HL-60 (cell line): ENCODE data around the gene VDAC2.

Source experiments
- DNase-seq, 2 experiments: peaks; one replicate each; pipeline ENCODE4 v3.0.0-alpha.2; 2010 to 2020; ENCODE audit warnings: low read depth in 1 of 2, low spot score in 1 of 2
- H3K27ac ChIP-seq: fragments of 250-450 bp; sonication (Bioruptor Pico); replicated peaks from 2 replicates; pipeline ENCODE4 v1.5.1; 2020; ENCODE audit warnings: mild to moderate bottlenecking, moderate library complexity
- H3K27me3 ChIP-seq: fragments of 250-450 bp; sonication (Bioruptor Pico); 2 replicates; pipeline ENCODE4 v1.5.1; 2021; ENCODE audit warnings: mild to moderate bottlenecking, moderate library complexity; ENCODE audit not compliant: insufficient read depth, poor library complexity, severe bottlenecking
- H3K4me3 ChIP-seq: replicated peaks from 2 replicates; pipeline ENCODE4 v1.5.1; 2011; ENCODE audit warnings: mild to moderate bottlenecking, control low read depth, low read length; ENCODE audit not compliant: insufficient read depth
- GABPA ChIP-seq: IDR thresholded peaks from 2 replicates; pipeline ENCODE4 v1.6.1; 2012; ENCODE audit warnings: low read depth
- POLR2AphosphoS5 ChIP-seq: IDR thresholded peaks from 2 replicates; pipeline ENCODE4 v1.6.1; 2012; ENCODE audit warnings: low read depth
- SPI1 ChIP-seq: IDR thresholded peaks from 2 replicates; pipeline ENCODE4 v1.6.1; 2012; ENCODE audit warnings: low read depth, mild to moderate bottlenecking, borderline replicate concordance
- TF ChIP-seq, protein P1 (sequence below): IDR thresholded peaks from one replicate; pipeline ENCODE4 v1.5.1; 2011; ENCODE audit warnings: low read length, control low read depth, inconsistent platforms; ENCODE audit not compliant: insufficient read depth
- TF ChIP-seq, protein P2 (sequence below): IDR thresholded peaks from 2 replicates; pipeline ENCODE4 v1.6.1; 2012; ENCODE audit warnings: low read depth; ENCODE audit not compliant: insufficient replicate concordance

The VDAC2 gene

DNA sequence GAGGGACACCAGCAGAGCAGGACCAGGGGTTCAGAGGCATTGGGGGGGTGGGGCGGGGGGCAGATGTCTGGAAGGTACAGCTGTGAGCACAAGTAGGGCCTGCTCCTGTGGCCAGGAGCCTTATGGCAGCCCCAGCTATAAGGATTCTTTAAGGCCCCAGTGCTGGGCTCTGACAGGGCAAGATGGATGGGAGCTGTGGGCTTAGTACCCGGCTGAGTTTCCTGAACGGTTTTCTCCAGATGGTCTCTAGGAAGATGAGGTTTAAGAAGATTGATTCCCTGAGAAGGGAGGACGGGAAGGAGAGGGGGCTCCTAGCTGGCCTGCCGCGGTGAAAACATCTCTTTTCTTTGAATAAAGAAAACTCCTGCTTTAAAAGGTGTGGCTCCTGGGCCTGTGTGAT lies 55.3 kb downstream of the VDAC2 start:
- Histone ChIP-seq H3K27ac (no peak overlapping the region), H3K4me3 (no peak overlapping the region), H3K27me3 (no peaks in the 10 kb centered on the region)
- TF ChIP-seq, protein P1, sequence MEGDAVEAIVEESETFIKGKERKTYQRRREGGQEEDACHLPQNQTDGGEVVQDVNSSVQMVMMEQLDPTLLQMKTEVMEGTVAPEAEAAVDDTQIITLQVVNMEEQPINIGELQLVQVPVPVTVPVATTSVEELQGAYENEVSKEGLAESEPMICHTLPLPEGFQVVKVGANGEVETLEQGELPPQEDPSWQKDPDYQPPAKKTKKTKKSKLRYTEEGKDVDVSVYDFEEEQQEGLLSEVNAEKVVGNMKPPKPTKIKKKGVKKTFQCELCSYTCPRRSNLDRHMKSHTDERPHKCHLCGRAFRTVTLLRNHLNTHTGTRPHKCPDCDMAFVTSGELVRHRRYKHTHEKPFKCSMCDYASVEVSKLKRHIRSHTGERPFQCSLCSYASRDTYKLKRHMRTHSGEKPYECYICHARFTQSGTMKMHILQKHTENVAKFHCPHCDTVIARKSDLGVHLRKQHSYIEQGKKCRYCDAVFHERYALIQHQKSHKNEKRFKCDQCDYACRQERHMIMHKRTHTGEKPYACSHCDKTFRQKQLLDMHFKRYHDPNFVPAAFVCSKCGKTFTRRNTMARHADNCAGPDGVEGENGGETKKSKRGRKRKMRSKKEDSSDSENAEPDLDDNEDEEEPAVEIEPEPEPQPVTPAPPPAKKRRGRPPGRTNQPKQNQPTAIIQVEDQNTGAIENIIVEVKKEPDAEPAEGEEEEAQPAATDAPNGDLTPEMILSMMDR, result no peak
- TF ChIP-seq GABPA (no peak), SPI1 (no peak), POLR2AphosphoS5 (no peak)
- TF ChIP-seq, protein P2, sequence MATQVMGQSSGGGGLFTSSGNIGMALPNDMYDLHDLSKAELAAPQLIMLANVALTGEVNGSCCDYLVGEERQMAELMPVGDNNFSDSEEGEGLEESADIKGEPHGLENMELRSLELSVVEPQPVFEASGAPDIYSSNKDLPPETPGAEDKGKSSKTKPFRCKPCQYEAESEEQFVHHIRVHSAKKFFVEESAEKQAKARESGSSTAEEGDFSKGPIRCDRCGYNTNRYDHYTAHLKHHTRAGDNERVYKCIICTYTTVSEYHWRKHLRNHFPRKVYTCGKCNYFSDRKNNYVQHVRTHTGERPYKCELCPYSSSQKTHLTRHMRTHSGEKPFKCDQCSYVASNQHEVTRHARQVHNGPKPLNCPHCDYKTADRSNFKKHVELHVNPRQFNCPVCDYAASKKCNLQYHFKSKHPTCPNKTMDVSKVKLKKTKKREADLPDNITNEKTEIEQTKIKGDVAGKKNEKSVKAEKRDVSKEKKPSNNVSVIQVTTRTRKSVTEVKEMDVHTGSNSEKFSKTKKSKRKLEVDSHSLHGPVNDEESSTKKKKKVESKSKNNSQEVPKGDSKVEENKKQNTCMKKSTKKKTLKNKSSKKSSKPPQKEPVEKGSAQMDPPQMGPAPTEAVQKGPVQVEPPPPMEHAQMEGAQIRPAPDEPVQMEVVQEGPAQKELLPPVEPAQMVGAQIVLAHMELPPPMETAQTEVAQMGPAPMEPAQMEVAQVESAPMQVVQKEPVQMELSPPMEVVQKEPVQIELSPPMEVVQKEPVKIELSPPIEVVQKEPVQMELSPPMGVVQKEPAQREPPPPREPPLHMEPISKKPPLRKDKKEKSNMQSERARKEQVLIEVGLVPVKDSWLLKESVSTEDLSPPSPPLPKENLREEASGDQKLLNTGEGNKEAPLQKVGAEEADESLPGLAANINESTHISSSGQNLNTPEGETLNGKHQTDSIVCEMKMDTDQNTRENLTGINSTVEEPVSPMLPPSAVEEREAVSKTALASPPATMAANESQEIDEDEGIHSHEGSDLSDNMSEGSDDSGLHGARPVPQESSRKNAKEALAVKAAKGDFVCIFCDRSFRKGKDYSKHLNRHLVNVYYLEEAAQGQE, result no peak
- DNase-seq, result no peak

GRCh38 chr10:75266945-75267344 lies 56.3 kb downstream of the VDAC2 start:
- TF ChIP-seq, protein P1, result no peak
- TF ChIP-seq POLR2AphosphoS5 (no peak), SPI1 (no peak), GABPA (no peak)
- TF ChIP-seq, protein P2, result no peak
- H3K4me3 ChIP-seq, result no peak overlapping the region
- no peak for DNase-seq
- no peak overlapping the region for H3K27ac ChIP-seq
- H3K27me3 ChIP-seq, result no peaks in the 10 kb centered on the region

GRCh38 chr10:75269605-75270004 lies 59.0 kb downstream of the VDAC2 start:
- TF ChIP-seq, protein P2, result no peak
- TF ChIP-seq POLR2AphosphoS5, result no peak
- no peak for TF ChIP-seq GABPA
- no peak for TF ChIP-seq SPI1
- TF ChIP-seq, protein P1, result no peak
- no peak overlapping the region for H3K27ac ChIP-seq
- no peak for DNase-seq

More at GRCh38 chr10:75269605-75270004, 59.0 kb downstream of the VDAC2 start:
- Histone ChIP-seq H3K27me3 (no peaks in the 10 kb centered on the region), H3K4me3 (no peak overlapping the region)
